Measurements from ENCODE around the gene RDH5.

RDH5 gene

GRCh38 chr12:55675666-55676065, 44.5 kb upstream of the RDH5 start:
- Histone ChIP-seq H3F3A (ENCODE audit: control insufficient read depth, insufficient read depth) (0 out of 2 replicates have a peak, but pooled peaks cover 5% of the 10 kb centered on the region), H3K4me2 (ENCODE audit: low read length) (no peak overlapping the region), H3K27me3 (ENCODE audit: control insufficient read depth, low read length) (no peaks in the 10 kb centered on the region), H3K9me2 (replicated peaks; ENCODE audit: control insufficient read depth, low read length) (no peaks in the 10 kb centered on the region), H3K4me1 (ENCODE audit: control insufficient read depth, low read length) (peaks cover 23% of the 10 kb centered on the region), H3K27ac (ENCODE audit: low read depth, low read length) (no peak overlapping the region), H3K9me3 (ENCODE audit: control insufficient read depth, insufficient read depth, low read length) (no peaks in the 10 kb centered on the region), H4K20me1 (ENCODE audit: control insufficient read depth, insufficient read depth, low read depth, low read length) (no peaks in the 10 kb centered on the region), H3K79me2 (ENCODE audit: control insufficient read depth, low read length) (no peaks in the 10 kb centered on the region), H3K4me3 (ENCODE audit: low read length) (no peak overlapping the region), H3K36me3 (ENCODE audit: control insufficient read depth, low read length) (no peaks in the 10 kb centered on the region)
- no peak for TF ChIP-seq EZH2phosphoT487 (IDR thresholded peaks at IDR 0.05; ENCODE audit: borderline replicate concordance, low read length)
- TF ChIP-seq, protein P1, sequence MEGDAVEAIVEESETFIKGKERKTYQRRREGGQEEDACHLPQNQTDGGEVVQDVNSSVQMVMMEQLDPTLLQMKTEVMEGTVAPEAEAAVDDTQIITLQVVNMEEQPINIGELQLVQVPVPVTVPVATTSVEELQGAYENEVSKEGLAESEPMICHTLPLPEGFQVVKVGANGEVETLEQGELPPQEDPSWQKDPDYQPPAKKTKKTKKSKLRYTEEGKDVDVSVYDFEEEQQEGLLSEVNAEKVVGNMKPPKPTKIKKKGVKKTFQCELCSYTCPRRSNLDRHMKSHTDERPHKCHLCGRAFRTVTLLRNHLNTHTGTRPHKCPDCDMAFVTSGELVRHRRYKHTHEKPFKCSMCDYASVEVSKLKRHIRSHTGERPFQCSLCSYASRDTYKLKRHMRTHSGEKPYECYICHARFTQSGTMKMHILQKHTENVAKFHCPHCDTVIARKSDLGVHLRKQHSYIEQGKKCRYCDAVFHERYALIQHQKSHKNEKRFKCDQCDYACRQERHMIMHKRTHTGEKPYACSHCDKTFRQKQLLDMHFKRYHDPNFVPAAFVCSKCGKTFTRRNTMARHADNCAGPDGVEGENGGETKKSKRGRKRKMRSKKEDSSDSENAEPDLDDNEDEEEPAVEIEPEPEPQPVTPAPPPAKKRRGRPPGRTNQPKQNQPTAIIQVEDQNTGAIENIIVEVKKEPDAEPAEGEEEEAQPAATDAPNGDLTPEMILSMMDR (IDR thresholded peaks at IDR 0.05; ENCODE audit: low read depth, low read length, poor library complexity, severe bottlenecking) = no peak

- Histone ChIP-seq H3K4me1 (ENCODE audit: control insufficient read depth, low read length) (peaks cover 31% of the 10 kb centered on the region), H3K4me2 (ENCODE audit: low read length) (no peak overlapping the region), H3K36me3 (ENCODE audit: control insufficient read depth, low read length) (no peaks in the 10 kb centered on the region), H3K9me2 (replicated peaks; ENCODE audit: control insufficient read depth, low read length) (no peaks in the 10 kb centered on the region), H3K79me2 (ENCODE audit: control insufficient read depth, low read length) (no peaks in the 10 kb centered on the region), H3K27me3 (ENCODE audit: control insufficient read depth, low read length) (peaks cover 5% of the 10 kb centered on the region), H4K20me1 (ENCODE audit: control insufficient read depth, insufficient read depth, low read depth, low read length) (no peaks in the 10 kb centered on the region), H3F3A (ENCODE audit: control insufficient read depth, insufficient read depth) (0 out of 2 replicates have a peak, but pooled peaks cover 5% of the 10 kb centered on the region), H3K4me3 (ENCODE audit: low read length) (no peak overlapping the region), H3K27ac (ENCODE audit: low read depth, low read length) (no peak overlapping the region), H3K9me3 (ENCODE audit: control insufficient read depth, insufficient read depth, low read length) (no peaks in the 10 kb centered on the region)
- TF ChIP-seq, protein P1 (IDR thresholded peaks at IDR 0.05; ENCODE audit: low read depth, low read length, poor library complexity, severe bottlenecking) = no peak
- TF ChIP-seq EZH2phosphoT487 (IDR thresholded peaks at IDR 0.05; ENCODE audit: borderline replicate concordance, low read length) = no peak
Observed at GRCh38 chr12:55676707-55677106, 43.5 kb upstream of the RDH5 start.

- Histone ChIP-seq H3K79me2 (ENCODE audit: control insufficient read depth, low read length) (no peaks in the 10 kb centered on the region), H3K4me3 (ENCODE audit: low read length) (no peak overlapping the region), H3K9me3 (ENCODE audit: control insufficient read depth, insufficient read depth, low read length) (no peaks in the 10 kb centered on the region), H3K27ac (ENCODE audit: low read depth, low read length) (no peak overlapping the region), H3K4me1 (ENCODE audit: control insufficient read depth, low read length) (peaks cover 25% of the 10 kb centered on the region), H3F3A (ENCODE audit: control insufficient read depth, insufficient read depth) (0 out of 2 replicates have a peak, but pooled peaks cover 2% of the 10 kb centered on the region), H4K20me1 (ENCODE audit: control insufficient read depth, insufficient read depth, low read depth, low read length) (no peaks in the 10 kb centered on the region), H3K9me2 (replicated peaks; ENCODE audit: control insufficient read depth, low read length) (no peaks in the 10 kb centered on the region), H3K4me2 (ENCODE audit: low read length) (no peak overlapping the region), H3K36me3 (ENCODE audit: control insufficient read depth, low read length) (no peaks in the 10 kb centered on the region), H3K27me3 (ENCODE audit: control insufficient read depth, low read length) (peaks cover 8% of the 10 kb centered on the region)
- TF ChIP-seq, protein P1 (IDR thresholded peaks at IDR 0.05; ENCODE audit: low read depth, low read length, poor library complexity, severe bottlenecking) = no peak
- TF ChIP-seq EZH2phosphoT487 (IDR thresholded peaks at IDR 0.05; ENCODE audit: borderline replicate concordance, low read length) = no peak
Observed at GRCh38 chr12:55679691-55680090, 40.5 kb upstream of the RDH5 start.

Measured in DOHH2 (cell line).